Measurements from ENCODE around the gene PTP4A1. TPM values are rescaled to one million over a fixed set of nuclear protein-coding genes. Genes with fewer than 3 reads are reported as not detected.

PTP4A1 gene
- total RNA-seq, 4 donors from 2014 or later, result 10.5 to 22.8 (median 18.4) TPM

- no peak for DNase-seq (ENCODE audit: low spot score in 2 of 2)
- no peaks in the 10 kb centered on the region for H3K4me1 ChIP-seq
- H3K27ac ChIP-seq, result no peak overlapping the region
- H3K9me3 ChIP-seq, result no peaks in the 10 kb centered on the region
- no peak overlapping the region for H3K4me3 ChIP-seq
- TF ChIP-seq POLR2A (IDR thresholded peaks at IDR 0.05), result no peak
- no peak for TF ChIP-seq EP300 (IDR thresholded peaks at IDR 0.05)
- no peak for TF ChIP-seq CTCF (IDR thresholded peaks at IDR 0.05)
- H3K36me3 ChIP-seq, result no peaks in the 10 kb centered on the region
- WGBS, 2 donors, result 67 to 71% methylated on average over 1 of the region's 1 CpG
- H3K27me3 ChIP-seq, result no peaks in the 10 kb centered on the region
Measured at GRCh38 chr6:63553900-63554299, 18.4 kb upstream of the PTP4A1 start.

- 38 to 39% methylated on average over 1 of the region's 1 CpG for WGBS, 2 donors
- H3K27ac ChIP-seq, result no peak overlapping the region
- H3K9me3 ChIP-seq, result no peaks in the 10 kb centered on the region
- no peaks in the 10 kb centered on the region for H3K4me1 ChIP-seq
- H3K36me3 ChIP-seq, result no peaks in the 10 kb centered on the region
- no peak overlapping the region for H3K4me3 ChIP-seq
- TF ChIP-seq EP300 (IDR thresholded peaks at IDR 0.05) (no peak), CTCF (IDR thresholded peaks at IDR 0.05) (no peak), POLR2A (IDR thresholded peaks at IDR 0.05) (no peak)
- DNase-seq (ENCODE audit: low spot score in 2 of 2), result no peak
- H3K27me3 ChIP-seq, result no peaks in the 10 kb centered on the region
Measured at GRCh38 chr6:63554782-63555181, 17.5 kb upstream of the PTP4A1 start.

- TF ChIP-seq EP300 (IDR thresholded peaks at IDR 0.05) (no peak), POLR2A (IDR thresholded peaks at IDR 0.05) (no peak), CTCF (IDR thresholded peaks at IDR 0.05) (no peak)
- no peaks in the 10 kb centered on the region for H3K4me1 ChIP-seq
- H3K4me3 ChIP-seq, result no peak overlapping the region
- 88 to 93% methylated on average over 4 of the region's 4 CpGs for WGBS, 2 donors
- no peaks in the 10 kb centered on the region for H3K27me3 ChIP-seq
- H3K9me3 ChIP-seq, result no peaks in the 10 kb centered on the region
- no peaks in the 10 kb centered on the region for H3K36me3 ChIP-seq
- no peak overlapping the region for H3K27ac ChIP-seq
- DNase-seq (ENCODE audit: low spot score in 2 of 2), result no peak
Measured at GRCh38 chr6:63556369-63556768, 15.9 kb upstream of the PTP4A1 start.

GRCh38 chr6:63558278-63558677 is 14.0 kb upstream of the PTP4A1 start:
- Histone ChIP-seq H3K27me3 (no peaks in the 10 kb centered on the region), H3K4me3 (no peak overlapping the region), H3K36me3 (no peaks in the 10 kb centered on the region), H3K27ac (no peak overlapping the region), H3K9me3 (no peaks in the 10 kb centered on the region), H3K4me1 (no peaks in the 10 kb centered on the region)
- no peak for DNase-seq (ENCODE audit: low spot score in 2 of 2)
- no peak for TF ChIP-seq CTCF (IDR thresholded peaks at IDR 0.05)
- no peak for TF ChIP-seq POLR2A (IDR thresholded peaks at IDR 0.05)
- no peak for TF ChIP-seq EP300 (IDR thresholded peaks at IDR 0.05)

GRCh38 chr6:63560801-63561287 is 11.4 kb upstream of the PTP4A1 start:
- TF ChIP-seq EP300 (IDR thresholded peaks at IDR 0.05) (no peak), POLR2A (IDR thresholded peaks at IDR 0.05) (no peak), CTCF (IDR thresholded peaks at IDR 0.05) (no peak)
- no peaks in the 10 kb centered on the region for H3K9me3 ChIP-seq

More at GRCh38 chr6:63560801-63561287, 11.4 kb upstream of the PTP4A1 start:
- Histone ChIP-seq H3K27ac (no peak overlapping the region), H3K36me3 (no peaks in the 10 kb centered on the region), H3K27me3 (no peaks in the 10 kb centered on the region), H3K4me3 (no peak overlapping the region), H3K4me1 (no peaks in the 10 kb centered on the region)
- WGBS, 2 donors, result 66 to 73% methylated on average over 1 of the region's 1 CpG
- DNase-seq (ENCODE audit: low spot score in 2 of 2), result no peak
